H9 (cell line): ENCODE data around the gene ESPNL. TPM values are rescaled to one million over a fixed set of nuclear protein-coding genes. Genes with fewer than 3 reads are reported as not detected.

Source experiments
- DNase-seq: peaks from one replicate; pipeline ENCODE4 v3.0.0-alpha.2; 2017
- H2AFZ ChIP-seq: one replicate; pipeline ENCODE4 v1.6.1; 2013; ENCODE audit warnings: mild to moderate bottlenecking, low read length, control low read depth, moderate library complexity
- H2AK5ac ChIP-seq: 2 replicates; pipeline ENCODE4 v1.6.1; 2013; ENCODE audit warnings: low read length, control low read depth, mixed read lengths; ENCODE audit not compliant: insufficient read length
- H2BK120ac ChIP-seq: one replicate; pipeline ENCODE4 v1.6.1; 2013; ENCODE audit warnings: low read depth, mild to moderate bottlenecking, low read length, control low read depth, inconsistent platforms; ENCODE audit not compliant: poor library complexity, severe bottlenecking
- H2BK12ac ChIP-seq: 2 replicates; pipeline ENCODE4 v1.6.1; 2013; ENCODE audit warnings: low read length, control low read depth, mixed read lengths, low read depth; ENCODE audit not compliant: insufficient read length
- H2BK15ac ChIP-seq: 2 replicates; pipeline ENCODE4 v1.6.1; 2013; ENCODE audit warnings: low read depth, low read length, control low read depth
- H2BK20ac ChIP-seq: one replicate; pipeline ENCODE4 v1.6.1; 2013; ENCODE audit warnings: low read depth, mild to moderate bottlenecking, low read length, control low read depth, inconsistent platforms; ENCODE audit not compliant: poor library complexity, severe bottlenecking
- H2BK5ac ChIP-seq: 2 replicates; pipeline ENCODE4 v1.6.1; 2013; ENCODE audit warnings: low read length, control low read depth, mixed read lengths; ENCODE audit not compliant: insufficient read length
- H3K14ac ChIP-seq: 2 replicates; pipeline ENCODE4 v1.6.1; 2013; ENCODE audit warnings: low read length, control low read depth; ENCODE audit not compliant: insufficient read depth
- H3K18ac ChIP-seq: 2 replicates; pipeline ENCODE4 v1.6.1; 2013; ENCODE audit warnings: low read depth, mild to moderate bottlenecking, mixed read lengths, low read length, control low read depth; ENCODE audit not compliant: insufficient read length
- H3K23ac ChIP-seq: 2 replicates; pipeline ENCODE4 v1.6.1; 2013; ENCODE audit warnings: low read length, control low read depth, mixed read lengths, low read depth; ENCODE audit not compliant: insufficient read length
- H3K23me2 ChIP-seq: 2 replicates; pipeline ENCODE4 v1.6.1; 2013; ENCODE audit warnings: low read depth, mild to moderate bottlenecking, mixed read lengths, low read length, control low read depth; ENCODE audit not compliant: insufficient read length, poor library complexity, severe bottlenecking
- H3K27ac ChIP-seq: 2 replicates; pipeline ENCODE4 v1.5.1; 2013; ENCODE audit warnings: low read length, control low read depth, mixed read lengths, low read depth; ENCODE audit not compliant: insufficient read length
- H3K27me3 ChIP-seq: 2 replicates; pipeline ENCODE4 v1.6.1; 2013; ENCODE audit warnings: low read length, control low read depth, inconsistent platforms; ENCODE audit not compliant: insufficient read depth
- H3K4ac ChIP-seq: 2 replicates; pipeline ENCODE4 v1.6.1; 2013; ENCODE audit warnings: low read depth, mild to moderate bottlenecking, control low read depth, inconsistent platforms, low read length, moderate library complexity
- H3K4me1 ChIP-seq: 2 replicates; pipeline ENCODE4 v1.6.1; 2013; ENCODE audit warnings: low read length, control low read depth, inconsistent platforms; ENCODE audit not compliant: insufficient read depth
- H3K4me2 ChIP-seq: 2 replicates; pipeline ENCODE4 v1.6.1; 2013; ENCODE audit warnings: low read length, control low read depth, mixed read lengths; ENCODE audit not compliant: insufficient read length, insufficient read depth
- H3K56ac ChIP-seq: 2 replicates; pipeline ENCODE4 v1.6.1; 2013; ENCODE audit warnings: low read depth, mild to moderate bottlenecking, mixed read lengths, low read length, control low read depth; ENCODE audit not compliant: insufficient read length
- H3K79me1 ChIP-seq: 2 replicates; pipeline ENCODE4 v1.6.1; 2013; ENCODE audit warnings: low read depth, mild to moderate bottlenecking, moderate library complexity, low read length, control low read depth, inconsistent platforms; ENCODE audit not compliant: insufficient read depth, poor library complexity, severe bottlenecking
- H3K79me2 ChIP-seq: 2 replicates; pipeline ENCODE4 v1.6.1; 2013; ENCODE audit warnings: low read length, control low read depth, inconsistent platforms; ENCODE audit not compliant: insufficient read depth
- H3K9ac ChIP-seq: 2 replicates; pipeline ENCODE4 v1.6.1; 2013; ENCODE audit warnings: low read length, control low read depth, mixed read lengths; ENCODE audit not compliant: insufficient read length; ENCODE audit errors: extremely low read depth
- H3K9me3 ChIP-seq: one replicate; pipeline ENCODE4 v1.6.1; 2013; ENCODE audit warnings: low read depth, low read length, inconsistent platforms; ENCODE audit not compliant: control insufficient read depth
- H3T11ph ChIP-seq: one replicate; pipeline ENCODE4 v1.6.1; 2013; ENCODE audit warnings: mild to moderate bottlenecking, low read length, control low read depth, inconsistent platforms
- H4K20me1 ChIP-seq: one replicate; pipeline ENCODE4 v1.6.1; 2013; ENCODE audit not compliant: control insufficient read depth, insufficient read length, insufficient read depth
- H4K5ac ChIP-seq: 2 replicates; pipeline ENCODE4 v1.6.1; 2013; ENCODE audit warnings: low read depth, mild to moderate bottlenecking, mixed read lengths, low read length, control low read depth; ENCODE audit not compliant: insufficient read length
- H4K8ac ChIP-seq: replicated peaks from 2 replicates; pipeline ENCODE4 v1.6.1; 2013; ENCODE audit warnings: low read length, control low read depth, mixed read lengths, low read depth; ENCODE audit not compliant: insufficient read length
- H4K91ac ChIP-seq: 2 replicates; pipeline ENCODE4 v1.6.1; 2013; ENCODE audit warnings: low read depth, mild to moderate bottlenecking, moderate library complexity, mixed read lengths, low read length, control low read depth; ENCODE audit not compliant: insufficient read length
- H3K27ac Mint-ChIP-seq, 3 experiments: 2 replicates in 2 of 3; 3 replicates in 1 of 3; pipeline ENCODE4 v1.8.0; 2020 to 2021; ENCODE audit warnings: mixed read lengths in 3 of 3, mild to moderate bottlenecking in 1 of 3, moderate library complexity in 1 of 3
- H3K27me3 Mint-ChIP-seq: 2 replicates; pipeline ENCODE4 v1.8.0; 2021; ENCODE audit warnings: low read depth, mild to moderate bottlenecking, moderate library complexity, mixed read lengths
- H3K36me3 Mint-ChIP-seq, 3 experiments: 2 replicates in 2 of 3; 3 replicates in 1 of 3; pipeline ENCODE4 v1.8.0; 2020 to 2021; ENCODE audit warnings: low read depth in 3 of 3, mixed read lengths in 3 of 3; ENCODE audit not compliant: insufficient read depth in 1 of 3
- H3K4me1 Mint-ChIP-seq, 2 experiments: 2 replicates each; pipeline ENCODE4 v1.8.0; 2020; ENCODE audit warnings: mixed read lengths in 2 of 2
- H3K4me3 Mint-ChIP-seq, 2 experiments: 2 replicates in 1 of 2; 3 replicates in 1 of 2; pipeline ENCODE4 v1.8.0; 2020 to 2021; ENCODE audit warnings: mild to moderate bottlenecking in 2 of 2, mixed read lengths in 2 of 2, moderate library complexity in 1 of 2
- H3K9me3 Mint-ChIP-seq, 2 experiments: 2 replicates in 1 of 2; 3 replicates in 1 of 2; pipeline ENCODE4 v1.8.0; 2020; ENCODE audit warnings: mild to moderate bottlenecking in 2 of 2, mixed read lengths in 2 of 2, moderate library complexity in 1 of 2
- CTCF ChIP-seq: fragments of 200-600 bp; sonication (generic); conservative IDR thresholded peaks from 3 replicates; pipeline ENCODE4 v1.8.0; 2021; ENCODE audit warnings: antibody characterized with exemption, mild to moderate bottlenecking
- WGBS: extraction: QIAGEN DNeasy Blood & Tissue Kit; methylation state at CpG from one replicate; pipeline ENCODE4 v1.1.7; 2013; ENCODE audit warnings: missing lambda C conversion rate, low lambda C conversion rate, mixed read lengths; ENCODE audit not compliant: insufficient read length; ENCODE audit errors: extremely low coverage; 5-methylcytosine and 5-hydroxymethylcytosine counted together
- total RNA-seq: library from RNA; stranded (reverse); gene quantifications from 2 replicates; pipeline ENCODE4 v1.2.1, GENCODE V29; 2021

ESPNL gene
- total RNA-seq, 1 experiment from 2014 or later, result 0.17 TPM

GRCh38 chr2:238139196-238140039 is 39.3 kb downstream of the ESPNL start:
- peak; percentile 63 for DNase-seq
- Histone ChIP-seq H4K5ac (no peak overlapping the region), H2BK20ac (no peak overlapping the region), H3K27ac (no peak overlapping the region), H3K23ac (no peak overlapping the region), H4K20me1 (peaks cover 2% of the 10 kb centered on the region), H3K79me2 (no peaks in the 10 kb centered on the region), H4K91ac (no peak overlapping the region), H2BK5ac (no peak overlapping the region), H2BK120ac (no peak overlapping the region), H3K14ac (no peak overlapping the region), H3K27me3 (no peaks in the 10 kb centered on the region), H3K79me1 (no peaks in the 10 kb centered on the region), H2BK15ac (no peak overlapping the region), H3K9ac (no peak overlapping the region), H2BK12ac (no peak overlapping the region), H3K4me2 (no peak overlapping the region), H2AK5ac (no peak overlapping the region), H3K18ac (no peak overlapping the region), H3K4me1 (no peaks in the 10 kb centered on the region), H2AFZ (no peak overlapping the region), H3K9me3 (no peaks in the 10 kb centered on the region), H4K8ac (no peak overlapping the region), H3K56ac (no peak overlapping the region), H3K23me2 (no peaks in the 10 kb centered on the region), H3T11ph (no peak overlapping the region), H3K4ac (no peak overlapping the region)
- TF ChIP-seq CTCF, result peak; percentile 98
- no peak overlapping the region for H3K4me3 Mint-ChIP-seq
- H3K4me1 Mint-ChIP-seq, result no peaks in the 10 kb centered on the region
- H3K9me3 Mint-ChIP-seq, result no peaks in the 10 kb centered on the region
- no peaks in the 10 kb centered on the region; the same call in 1 of the 2 replicates for H3K27me3 Mint-ChIP-seq
- no peaks in the 10 kb centered on the region for H3K36me3 Mint-ChIP-seq
- WGBS, result no CpG with 5 or more reads among the region's 56 CpGs
- H3K27ac Mint-ChIP-seq, result no peak overlapping the region
